GM10266 (cell line): ENCODE data around the gene GFI1.

Experiments used
- DNase-seq: peaks from one replicate; pipeline ENCODE4 v3.0.0; 2012; ENCODE audit errors: extremely low spot score
- CTCF ChIP-seq: IDR thresholded peaks from 2 replicates; pipeline ENCODE4 v1.5.1; 2012; ENCODE audit warnings: mild to moderate bottlenecking, low read depth; ENCODE audit not compliant: control insufficient read depth, insufficient read depth; ENCODE audit errors: missing control alignments

The GFI1 gene

GRCh38 chr1:92459871-92460320 lies 26.8 kb downstream of the GFI1 start:
- DNase-seq = no peak

GRCh38 chr1:92458146-92458545 lies 28.6 kb downstream of the GFI1 start:
- DNase-seq = no peak
- no peak for TF ChIP-seq CTCF

More at GRCh38 chr1:92459871-92460320, 26.8 kb downstream of the GFI1 start:
- TF ChIP-seq CTCF = no peak

- TF ChIP-seq CTCF = no peak
These were observed 38.7 kb downstream of the GFI1 start for GRCh38 chr1:92447976-92448375.

GRCh38 chr1:92447033-92447681 lies 39.6 kb downstream of the GFI1 start:
- no peak for TF ChIP-seq CTCF
- DNase-seq = no peak

More at GRCh38 chr1:92447976-92448375, 38.7 kb downstream of the GFI1 start:
- DNase-seq = no peak

- no peak for TF ChIP-seq CTCF
- DNase-seq = no peak
These were observed 40.2 kb downstream of the GFI1 start for GRCh38 chr1:92446546-92446945.

- no peak for DNase-seq
- no peak for TF ChIP-seq CTCF
These were observed 40.9 kb downstream of the GFI1 start for GRCh38 chr1:92445865-92446264.

GRCh38 chr1:92444351-92444750 lies 42.4 kb downstream of the GFI1 start:
- DNase-seq = no peak
- no peak for TF ChIP-seq CTCF
